Retinal pigment epithelial cell (primary cell): ENCODE measurements around the gene SAMHD1.
"Not testable (repeated sequence)": the region's sequence is repeated elsewhere in the genome, so short reads cannot be mapped to it uniquely, and the experiment has no call there.

ENCODE experiments used
- DNase-seq: peaks from one replicate; pipeline ENCODE4 v3.0.0-alpha.2; 2010; ENCODE audit warnings: low read depth
- H3K4me3 ChIP-seq: 2 replicates; pipeline ENCODE4 v1.5.1; 2011; ENCODE audit warnings: mild to moderate bottlenecking, low read length, control low read depth, moderate library complexity
- CTCF ChIP-seq: conservative IDR thresholded peaks from 2 replicates; pipeline ENCODE4 v1.5.1; 2011; ENCODE audit warnings: low read depth, low read length, control low read depth, inconsistent platforms

The SAMHD1 gene

GRCh38 chr20:36932476-36933426 lies 18.8 kb downstream of the SAMHD1 start:
- no peak for DNase-seq
- no peak for TF ChIP-seq CTCF

GRCh38 chr20:36932067-36932466 lies 19.4 kb downstream of the SAMHD1 start:
- DNase-seq, H3K4me3 ChIP-seq: not testable (repeated sequence)

More at GRCh38 chr20:36932476-36933426, 18.8 kb downstream of the SAMHD1 start:
- H3K4me3 ChIP-seq = no peak overlapping the region

GRCh38 chr20:36929691-36930090 lies 21.8 kb downstream of the SAMHD1 start:
- no peak for DNase-seq
- H3K4me3 ChIP-seq = no peak overlapping the region
- no peak for TF ChIP-seq CTCF

GRCh38 chr20:36929290-36929689 lies 22.2 kb downstream of the SAMHD1 start:
- TF ChIP-seq CTCF = no peak
- no peak overlapping the region for H3K4me3 ChIP-seq
- no peak for DNase-seq

- no peak for TF ChIP-seq CTCF
- H3K4me3 ChIP-seq = no peak overlapping the region
- DNase-seq = no peak
Observed at GRCh38 chr20:36927704-36928103, 23.8 kb downstream of the SAMHD1 start.

GRCh38 chr20:36926653-36927200 lies 24.8 kb downstream of the SAMHD1 start:
- DNase-seq = no peak
- TF ChIP-seq CTCF = no peak
- H3K4me3 ChIP-seq = no peak overlapping the region

- no peak for TF ChIP-seq CTCF
- no peak for DNase-seq
Observed at GRCh38 chr20:36925234-36925633, 26.3 kb downstream of the SAMHD1 start.

More at GRCh38 chr20:36925234-36925633, 26.3 kb downstream of the SAMHD1 start:
- H3K4me3 ChIP-seq = no peak overlapping the region
